H1 (cell line): Measurements from ENCODE around the gene ROM1. TPM values are rescaled to one million over a fixed set of nuclear protein-coding genes. Genes with fewer than 3 reads are reported as not detected.
A peak's percentile ranks its signal among the peaks of the same experiment; 100 is the strongest.

ENCODE experiments used
- CTCF ChIA-PET: fragments of 300-600 bp; sonication (Branson Sonifier 250); formaldehyde crosslinking; loops from one replicate; lab custom pipeline; 2021; ENCODE audit not compliant: partially characterized antibody; lab: Charles Lee
- POLR2A ChIA-PET: fragments of 300-600 bp; sonication (Branson Sonifier 250); formaldehyde crosslinking; loops from one replicate; lab custom pipeline; 2021; ENCODE audit warnings: inconsistent platforms; ENCODE audit not compliant: partially characterized antibody; lab: Charles Lee
- DNase-seq, 2 experiments: peaks; one replicate each; pipeline versions ENCODE4 v3.0.0 to v3.0.0-alpha.2; 2010 to 2022; ENCODE audit warnings: low spot score in 2 of 2, low read depth in 1 of 2, mixed read lengths in 1 of 2
- FAIRE-seq: peaks from 2 replicates; lab custom pipeline; 2011; peaks lifted over from hg19 to GRCh38; lab: Jason Lieb, UNC
- H2AFZ ChIP-seq: 2 replicates; pipeline ENCODE4 v1.8.1; 2012; ENCODE audit warnings: low read length, inconsistent platforms
- H2AK5ac ChIP-seq: 2 replicates; pipeline ENCODE4 v1.6.1; 2013; ENCODE audit warnings: low read depth, low read length
- H2BK120ac ChIP-seq: replicated peaks from 2 replicates; pipeline ENCODE3; 2013; ENCODE audit warnings: low read depth, low read length, inconsistent platforms
- H2BK12ac ChIP-seq: 2 replicates; pipeline ENCODE4 v1.6.1; 2013; ENCODE audit warnings: low read depth, low read length
- H2BK15ac ChIP-seq: 2 replicates; pipeline ENCODE4 v1.6.1; 2013; ENCODE audit warnings: low read length
- H2BK20ac ChIP-seq: 2 replicates; pipeline ENCODE4 v1.6.1; 2013; ENCODE audit warnings: low read length
- H2BK5ac ChIP-seq: 2 replicates; pipeline ENCODE4 v1.6.1; 2013; ENCODE audit warnings: low read depth, low read length
- H3K14ac ChIP-seq: 2 replicates; pipeline ENCODE4 v1.6.1; 2013; ENCODE audit warnings: inconsistent platforms; ENCODE audit not compliant: insufficient read length
- H3K18ac ChIP-seq: 2 replicates; pipeline ENCODE4 v1.6.1; 2013; ENCODE audit warnings: low read length; ENCODE audit errors: extremely low read depth
- H3K23ac ChIP-seq: 2 replicates; pipeline ENCODE4 v1.6.1; 2013; ENCODE audit warnings: inconsistent platforms; ENCODE audit not compliant: insufficient read length
- H3K23me2 ChIP-seq: 2 replicates; pipeline ENCODE4 v1.6.1; 2013; ENCODE audit warnings: low read depth, low read length
- H3K27ac ChIP-seq: 2 replicates; pipeline ENCODE4 v1.6.1; 2011; ENCODE audit warnings: low read depth, low read length, inconsistent platforms
- H3K27me3 ChIP-seq, 4 experiments: replicated peaks in 1 of 4; 1 replicate in 1 of 4; 2 replicates in 3 of 4; pipeline versions ENCODE4 v1.6.1 to v1.8.1; 2011 to 2013; ENCODE audit warnings: low read length in 3 of 4, mild to moderate bottlenecking in 3 of 4, inconsistent platforms in 2 of 4, mixed read lengths in 2 of 4, moderate library complexity in 1 of 4; ENCODE audit not compliant: control insufficient read depth in 3 of 4, insufficient read depth in 3 of 4; ENCODE audit errors: extremely low read depth in 1 of 4
- H3K36me3 ChIP-seq, 4 experiments: 2 replicates each; pipeline versions ENCODE4 v1.6.1 to v1.8.1; 2011 to 2013; ENCODE audit warnings: mild to moderate bottlenecking in 4 of 4, low read length in 3 of 4, moderate library complexity in 2 of 4, control low read depth in 1 of 4, inconsistent platforms in 1 of 4; ENCODE audit not compliant: insufficient read depth in 4 of 4, control insufficient read depth in 2 of 4
- H3K4ac ChIP-seq: replicated peaks from 2 replicates; pipeline ENCODE3; 2013; ENCODE audit warnings: low read length, low read depth, mixed read lengths, inconsistent platforms; ENCODE audit not compliant: insufficient read length
- H3K4me1 ChIP-seq, 4 experiments: replicated peaks in 1 of 4; 1 replicate in 1 of 4; 2 replicates in 3 of 4; pipeline versions ENCODE4 v1.6.1 to v1.8.1; 2011 to 2013; ENCODE audit warnings: low read length in 3 of 4, inconsistent platforms in 2 of 4, mixed read lengths in 1 of 4; ENCODE audit not compliant: insufficient read depth in 4 of 4, control insufficient read depth in 3 of 4
- H3K4me2 ChIP-seq, 2 experiments: 2 replicates each; pipeline versions ENCODE4 v1.6.1 to v1.8.1; 2011 to 2013; ENCODE audit warnings: low read depth in 2 of 2, low read length in 2 of 2, control low read depth in 1 of 2, inconsistent platforms in 1 of 2, mild to moderate bottlenecking in 1 of 2; ENCODE audit not compliant: insufficient read depth in 1 of 2
- H3K4me3 ChIP-seq, 4 experiments: fragments of 200-600, 300-600 bp in 1 of 4; sonication (generic), shearing (Covaris generic), sonication (Bioruptor Twin) in 1 of 4; 2 replicates each; pipeline versions ENCODE4 v1.5.1 to v1.8.1; 2011 to 2016; ENCODE audit warnings: low read length in 4 of 4, low read depth in 3 of 4, control low read depth in 2 of 4, inconsistent platforms in 2 of 4, mild to moderate bottlenecking in 2 of 4, mixed read lengths in 1 of 4, moderate library complexity in 1 of 4; ENCODE audit not compliant: insufficient read depth in 2 of 4; ENCODE audit errors: extremely low read depth in 1 of 4
- H3K56ac ChIP-seq: replicated peaks from 2 replicates; pipeline ENCODE3; 2013; ENCODE audit warnings: low read depth, mild to moderate bottlenecking, mixed read lengths, low read length, inconsistent platforms; ENCODE audit not compliant: insufficient read length
- H3K79me1 ChIP-seq: 2 replicates; pipeline ENCODE4 v1.6.1; 2013; ENCODE audit warnings: low read depth, low read length, control low read depth
- H3K79me2 ChIP-seq, 2 experiments: 2 replicates each; pipeline versions ENCODE4 v1.6.1 to v1.8.1; 2012 to 2013; ENCODE audit warnings: low read length in 2 of 2, mild to moderate bottlenecking in 2 of 2, inconsistent platforms in 1 of 2; ENCODE audit not compliant: insufficient read depth in 2 of 2, control insufficient read depth in 1 of 2
- H3K9ac ChIP-seq, 4 experiments: replicated peaks in 1 of 4; 1 replicate in 1 of 4; 2 replicates in 3 of 4; pipeline versions ENCODE4 v1.6.1 to v1.8.1; 2011 to 2013; ENCODE audit warnings: low read depth in 3 of 4, low read length in 3 of 4, control low read depth in 2 of 4, mild to moderate bottlenecking in 2 of 4, moderate library complexity in 2 of 4, inconsistent platforms in 1 of 4; ENCODE audit errors: extremely low read depth in 1 of 4
- H3K9me3 ChIP-seq, 2 experiments: 2 replicates each; pipeline versions ENCODE4 v1.6.1 to v1.8.1; 2012 to 2013; ENCODE audit warnings: mild to moderate bottlenecking in 2 of 2, moderate library complexity in 2 of 2, control low read depth in 1 of 2, inconsistent platforms in 1 of 2, low read depth in 1 of 2, low read length in 1 of 2, mixed read lengths in 1 of 2; ENCODE audit not compliant: insufficient read depth in 2 of 2
- H4K20me1 ChIP-seq, 2 experiments: replicated peaks in 1 of 2; 2 replicates each; pipeline versions ENCODE3 to v1.8.1; 2011 to 2013; ENCODE audit warnings: inconsistent platforms in 2 of 2, low read length in 2 of 2, mild to moderate bottlenecking in 1 of 2; ENCODE audit not compliant: insufficient read depth in 2 of 2, control insufficient read depth in 1 of 2
- H4K5ac ChIP-seq: 2 replicates; pipeline ENCODE4 v1.6.1; 2013; ENCODE audit warnings: low read length, low read depth, mixed read lengths, inconsistent platforms; ENCODE audit not compliant: insufficient read length
- H4K8ac ChIP-seq: 2 replicates; pipeline ENCODE4 v1.8.0; 2013; ENCODE audit warnings: mild to moderate bottlenecking, moderate library complexity, low read length, inconsistent platforms; ENCODE audit not compliant: insufficient read depth; ENCODE audit errors: extremely low read depth
- H4K91ac ChIP-seq: replicated peaks from 2 replicates; pipeline ENCODE3; 2013; ENCODE audit warnings: low read length, mixed read lengths, inconsistent platforms; ENCODE audit not compliant: insufficient read length
- E2F6 ChIP-seq: IDR thresholded peaks from 2 replicates; pipeline ENCODE4 v1.6.1; 2012; ENCODE audit warnings: inconsistent platforms
- POU5F1 ChIP-seq: IDR thresholded peaks from 2 replicates; pipeline ENCODE4 v1.6.1; 2011; ENCODE audit warnings: low read depth, mild to moderate bottlenecking, low read length, moderate library complexity
- RNF2 ChIP-seq: fragments of 200-900, 300-1000 bp; sonication (generic); IDR thresholded peaks from 2 replicates; pipeline ENCODE4 v1.7.1; 2016; ENCODE audit warnings: borderline replicate concordance, low read depth, mild to moderate bottlenecking, antibody characterized with exemption, low read length; ENCODE audit not compliant: poor library complexity, severe bottlenecking; ENCODE audit errors: missing control alignments
- whole genome bisulfite sequencing, 2 experiments: shearing (Covaris generic) in 1 of 2; methylation state at CpG; one replicate each; pipeline versions ENCODE4 v1.1.6 to v1.1.7; 2013 to 2015; ENCODE audit warnings: low lambda C conversion rate in 2 of 2, mixed read lengths in 2 of 2, inconsistent platforms in 1 of 2, low coverage in 1 of 2, missing lambda C conversion rate in 1 of 2; ENCODE audit not compliant: insufficient replicate concordance in 2 of 2, insufficient coverage in 1 of 2, insufficient read length in 1 of 2; ENCODE audit errors: extremely low coverage in 1 of 2, missing lambda C conversion rate in 1 of 2; 5-methylcytosine and 5-hydroxymethylcytosine counted together
- polyA plus RNA-seq, 7 experiments: library from polyadenylated mRNA; depleted of rRNA in 3 of 7; stranded (reverse) in 5 of 7; unstranded in 2 of 7; fragments of >200 nt in 5 of 7; fragments of 200-250 nt in 2 of 7; gene quantifications; 1 replicate in 5 of 7; 2 replicates in 1 of 7; 4 replicates in 1 of 7; pipeline versions ENCODE4 v1.2.1 to v1.2.3, GENCODE V29; 2011 to 2013; ENCODE audit warnings: missing spikeins in 2 of 7, mixed read lengths in 2 of 7
- total RNA-seq: library from RNA; stranded (reverse); fragmentation: NEBNext Ultra II Directional; extraction: Animal tissue kit (Norgen Biotek cat#: 25700); gene quantifications from 2 replicates; pipeline ENCODE4 v1.2.1, GENCODE V29; 2021

The ROM1 gene
- total and polyA plus RNA-seq, 2 of the 8 experiments (the other 6 are each of a cell fraction or from before 2014, with no cell fraction given): 0.86 to 2.2 TPM

- H3K23ac ChIP-seq: no peak overlapping the region
- FAIRE-seq: no peak
- H4K91ac ChIP-seq: no peak overlapping the region
- H3K9me3 ChIP-seq: no peaks in the 10 kb centered on the region
- CTCF ChIA-PET: interaction anchor here (0.6 to 10.2 kb wide), 6 partner anchors 8 to 43 kb away, joined by 3 to 97 read pairs (median 5); partner anchors contain the start of genes EML3, ROM1 and TUT1
- no peak overlapping the region for H2AFZ ChIP-seq
- TF ChIP-seq RNF2: no peak
- TF ChIP-seq E2F6: no peak
- no peak for TF ChIP-seq POU5F1
- H4K20me1 ChIP-seq: peaks cover 0 to 6% of the 10 kb centered on the region in 2 experiments
- H3K4me3 ChIP-seq: no peak overlapping the region
- H3K56ac ChIP-seq: no peak overlapping the region
- peak overlapping the region in 1 of 2 experiments; percentile 72; a peak in 1 of 4 replicates for H3K4me2 ChIP-seq
- no peak overlapping the region for H3K4ac ChIP-seq
- H3K27ac ChIP-seq: no peak overlapping the region
- H2BK15ac ChIP-seq: no peak overlapping the region
- peaks cover 0 to 13% (median 11%) of the 10 kb centered on the region in 4 experiments; a peak in 6 of 7 replicates for H3K27me3 ChIP-seq
- no peak overlapping the region for H4K5ac ChIP-seq
- H2BK12ac ChIP-seq: no peak overlapping the region
- H3K79me1 ChIP-seq: no peaks in the 10 kb centered on the region; the same call in 1 of the 2 replicates
- no peak for DNase-seq
- H3K9ac ChIP-seq: no peak overlapping the region; a peak in 1 of 7 replicates
- no peak overlapping the region for H2BK5ac ChIP-seq
- no peak overlapping the region for H4K8ac ChIP-seq
- H3K18ac ChIP-seq: no peak overlapping the region
- peaks cover 0 to 17% of the 10 kb centered on the region in 2 experiments; a peak in 2 of 4 replicates for H3K79me2 ChIP-seq
- H2BK20ac ChIP-seq: no peak overlapping the region
- POLR2A ChIA-PET: interaction anchor here (1.0 to 15.8 kb wide), 8 partner anchors 8 to 237 kb away, joined by 3 to 235 read pairs (median 18); partner anchors contain the start of genes B3GAT3, C11orf98, CSKMT and EEF1G
- peaks cover 17% of the 10 kb centered on the region; the same call in 1 of the 2 replicates for H3K23me2 ChIP-seq
- H2AK5ac ChIP-seq: no peak overlapping the region
- 91% methylated on average over 8 of the region's 8 CpGs; no CpG with 5 or more reads in 1 of the 2 experiments for WGBS, 2 experiments
- H3K14ac ChIP-seq: no peak overlapping the region
- H2BK120ac ChIP-seq: no peak overlapping the region
- H3K4me1 ChIP-seq: peaks cover 10 to 35% (median 17%) of the 10 kb centered on the region in 4 experiments
- no peaks in the 10 kb centered on the region; a peak in 3 of 8 replicates for H3K36me3 ChIP-seq
These were observed 9.2 kb upstream of the ROM1 start for GRCh38 chr11:62603776-62604299.
